ENCODE measurements around the gene RHBDF2. TPM values are rescaled to one million over a fixed set of nuclear protein-coding genes. Genes with fewer than 3 reads are reported as not detected.

RHBDF2 gene
- total RNA-seq (2014; rRNA removed; shearing (Covaris generic)): 12.6 and 14.4 TPM in 2 replicates

GRCh38 chr17:76501018-76501826, at the start of gene RHBDF2:
Gene RHBDF2, minus strand, starts transcription at chr17:76501423. Its CDS starts 19,899 bp downstream, at chr17:76481524.

DNA sequence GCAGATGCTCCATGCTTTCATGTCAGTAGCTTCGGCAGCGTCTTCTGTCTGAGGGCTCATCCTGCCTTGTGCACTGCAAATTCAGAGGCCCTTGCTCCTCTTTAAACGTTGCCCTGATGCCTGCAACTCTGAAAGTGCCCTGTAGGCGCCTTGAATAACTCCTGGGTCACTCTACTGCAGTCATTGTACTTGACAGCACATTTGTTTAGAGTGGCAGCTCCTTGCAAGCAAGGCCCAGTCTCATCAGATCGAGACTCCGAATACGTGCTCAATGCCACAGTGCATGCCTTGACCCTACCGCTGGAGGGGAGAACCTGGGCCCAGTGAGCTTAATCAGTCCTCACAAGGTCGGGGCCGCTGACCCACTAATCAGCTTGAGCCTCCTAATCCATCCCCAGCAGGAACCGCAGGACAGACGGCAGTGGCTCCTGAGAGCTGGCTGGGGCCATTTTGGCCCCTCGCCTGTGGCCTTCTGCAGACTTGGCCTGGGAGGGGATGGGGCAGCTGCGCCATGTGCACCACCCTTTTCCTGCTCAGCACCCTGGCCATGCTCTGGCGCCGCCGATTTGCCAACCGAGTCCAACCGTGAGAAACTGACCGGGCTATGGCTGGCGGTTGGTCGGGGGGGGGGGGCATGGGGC, 38.5 kb upstream of the RHBDF2 start, which contains the start of gene PRCD:
Gene PRCD (plus strand): TSS at position 414 of the 641 bp plus-strand sequence. CDS start 98 bp downstream, at position 512.

GRCh38 chr17:76537578-76538280, 36.5 kb upstream of the RHBDF2 start, which contains the start of gene CYGB:
Gene CYGB, minus strand, starts transcription at chr17:76537709. Its CDS starts 167 bp downstream, at chr17:76537542.

DNA sequence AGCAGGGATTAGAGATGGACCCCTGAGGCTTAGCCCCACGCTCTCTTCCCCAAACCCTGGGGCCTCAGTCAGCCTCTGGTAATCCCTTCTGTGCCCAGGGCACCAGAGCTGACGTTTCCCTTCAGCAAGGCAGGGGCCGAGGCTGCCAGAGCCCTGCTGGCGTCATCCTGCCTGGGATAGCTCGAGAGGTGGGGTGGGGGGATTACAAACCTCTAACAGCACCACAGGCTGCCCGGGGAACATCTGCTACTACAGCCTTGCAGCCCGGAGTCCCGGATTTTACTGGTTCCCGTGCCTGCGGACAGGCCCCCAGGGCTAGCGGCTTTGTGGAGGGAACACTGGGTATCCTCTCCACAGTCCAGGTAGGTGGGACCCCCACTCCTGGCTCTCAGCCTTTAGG, 33.9 kb downstream of the RHBDF2 start, which contains the start of gene AANAT:
Gene AANAT (plus strand): TSS at position 238 of the 400 bp plus-strand sequence. CDS start 1,144 bp downstream, outside the sequence.

GRCh38 chr17:76452660-76453430, 48.4 kb downstream of the RHBDF2 start, which contains the start of gene UBE2O:
Gene UBE2O, minus strand, starts transcription at chr17:76453152. Its CDS starts 11 bp downstream, at chr17:76453141.

Other genes starting within 250 kb of the RHBDF2 start
- gene UBALD2, start 236.1 kb downstream of the RHBDF2 start, total RNA-seq (2014; rRNA removed; shearing (Covaris generic)): 76.0 and 76.5 TPM in 2 replicates
- gene QRICH2, start 193.1 kb downstream of the RHBDF2 start, total RNA-seq (2014; rRNA removed; shearing (Covaris generic)): 0.60 and 1.4 TPM in 2 replicates
- 27.3 and 29.1 TPM in 2 replicates for gene PRPSAP1, start 147.5 kb downstream of the RHBDF2 start, total RNA-seq (2014; rRNA removed; shearing (Covaris generic))
- gene SPHK1, start 116.8 kb downstream of the RHBDF2 start, total RNA-seq (2014; rRNA removed; shearing (Covaris generic)): 14.4 and 24.3 TPM in 2 replicates
- 26.1 TPM in 2 replicates for gene UBE2O, start 48.3 kb downstream of the RHBDF2 start, total RNA-seq (2014; rRNA removed; shearing (Covaris generic))
- gene AANAT, start 33.8 kb downstream of the RHBDF2 start, total RNA-seq (2014; rRNA removed; shearing (Covaris generic)): not detected in 2 replicates
- 2.4 TPM in 1 of 2 replicates, not detected in the other for gene CYGB, start 36.3 kb upstream of the RHBDF2 start, total RNA-seq (2014; rRNA removed; shearing (Covaris generic))
- 0.24 TPM in 1 of 2 replicates, not detected in the other for gene PRCD, start 38.6 kb upstream of the RHBDF2 start, total RNA-seq (2014; rRNA removed; shearing (Covaris generic))
- gene ST6GALNAC2, start 84.4 kb upstream of the RHBDF2 start, total RNA-seq (2014; rRNA removed; shearing (Covaris generic)): 2.8 and 6.1 TPM in 2 replicates
- not detected in 2 replicates for gene ST6GALNAC1, start 142.3 kb upstream of the RHBDF2 start, total RNA-seq (2014; rRNA removed; shearing (Covaris generic))
- 49.4 and 57.9 TPM in 2 replicates for gene MXRA7, start 209.5 kb upstream of the RHBDF2 start, total RNA-seq (2014; rRNA removed; shearing (Covaris generic))
- 31.8 and 33.3 TPM in 2 replicates for gene JMJD6, start 225.2 kb upstream of the RHBDF2 start, total RNA-seq (2014; rRNA removed; shearing (Covaris generic))
- 37.5 and 40.5 TPM in 2 replicates for gene METTL23, start 225.4 kb upstream of the RHBDF2 start, total RNA-seq (2014; rRNA removed; shearing (Covaris generic))
- 460 and 490 TPM in 2 replicates for gene SRSF2, start 235.9 kb upstream of the RHBDF2 start, total RNA-seq (2014; rRNA removed; shearing (Covaris generic))
- gene MFSD11, start 236.7 kb upstream of the RHBDF2 start, total RNA-seq (2014; rRNA removed; shearing (Covaris generic)): 10.0 and 14.7 TPM in 2 replicates